MG63 (cell line): Measurements from ENCODE around the gene IL25. TPM values are rescaled to one million over a fixed set of nuclear protein-coding genes. Genes with fewer than 3 reads are reported as not detected.

Source experiments
- DNase-seq: peaks from one replicate; pipeline ENCODE4 v3.0.0-alpha.2; 2020
- H3K27me3 ChIP-seq: fragments of 250-450 bp; sonication (Bioruptor Pico); 2 replicates; pipeline ENCODE4 v1.5.1; 2020; ENCODE audit warnings: mild to moderate bottlenecking, moderate library complexity
- H3K36me3 ChIP-seq: fragments of 250-450 bp; sonication (Bioruptor Pico); 2 replicates; pipeline ENCODE4 v1.5.1; 2020; ENCODE audit warnings: mild to moderate bottlenecking, moderate library complexity
- H3K4me3 ChIP-seq: fragments of 250-450 bp; sonication (Bioruptor Pico); 2 replicates; pipeline ENCODE4 v1.5.1; 2020; ENCODE audit warnings: mild to moderate bottlenecking, moderate library complexity
- H3K9me3 ChIP-seq: fragments of 250-450 bp; sonication (Bioruptor Pico); 2 replicates; pipeline ENCODE4 v1.5.1; 2020; ENCODE audit warnings: mild to moderate bottlenecking, moderate library complexity
- total RNA-seq: library from RNA; depleted of rRNA; stranded (reverse); fragments of >200 nt; shearing (Covaris generic); gene quantifications from 2 replicates; pipeline ENCODE4 v1.2.3, GENCODE V29; 2014; ENCODE audit warnings: low replicate concordance

IL25 gene
- total RNA-seq, 1 experiment from 2014 or later, result not detected

GRCh38 chr14:23362200-23362599 lies 10.4 kb upstream of the IL25 start:
- no peak for DNase-seq
- Histone ChIP-seq H3K36me3 (peaks cover 2% of the 10 kb centered on the region), H3K9me3 (no peaks in the 10 kb centered on the region), H3K27me3 (no peaks in the 10 kb centered on the region), H3K4me3 (no peak overlapping the region)

DNA sequence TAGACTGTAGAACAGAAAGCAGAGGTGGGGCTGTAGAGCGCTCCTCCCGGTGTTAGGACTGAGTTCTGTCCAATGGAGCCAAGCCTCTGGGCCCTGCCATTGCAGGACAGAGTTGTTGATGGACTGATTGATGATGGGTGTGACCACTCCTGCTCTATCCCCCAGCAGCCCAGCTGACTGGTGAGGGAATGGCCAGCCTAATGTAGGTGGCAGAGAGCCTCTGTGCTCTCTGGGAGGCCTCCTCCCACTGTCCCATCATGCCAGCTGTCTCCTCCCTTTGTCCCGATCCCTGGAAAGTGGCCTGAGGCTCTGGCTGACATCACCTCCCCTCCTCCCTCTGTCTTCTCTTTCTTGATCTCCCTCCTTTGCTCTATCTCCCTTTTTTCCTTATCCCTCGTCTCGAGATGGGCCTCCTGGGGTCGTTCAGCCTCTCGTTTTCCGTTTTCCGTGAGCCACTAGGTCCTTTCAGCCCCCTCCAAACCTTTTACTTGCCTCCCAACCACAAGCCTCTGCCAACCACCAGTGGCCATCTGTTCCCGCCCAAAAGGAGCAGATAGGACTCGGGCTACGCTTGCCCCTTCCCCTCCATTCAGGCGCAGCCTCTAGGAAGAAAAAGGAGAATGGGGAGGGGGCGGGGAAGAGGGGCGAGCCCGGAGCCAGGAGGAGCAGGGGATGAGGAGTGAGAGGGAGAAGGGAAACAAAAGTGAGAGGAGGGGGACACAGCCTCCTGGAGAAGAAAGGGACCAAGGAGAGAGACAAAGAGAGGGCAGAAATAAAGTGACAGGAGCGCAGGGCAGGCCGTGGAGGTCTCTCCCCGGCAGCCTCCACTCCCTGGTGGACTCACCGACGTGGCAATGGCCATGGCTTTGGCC lies 8.2 kb upstream of the IL25 start:
- Histone ChIP-seq H3K9me3 (no peaks in the 10 kb centered on the region), H3K36me3 (no peaks in the 10 kb centered on the region; the same call in none of the 2 replicates), H3K27me3 (no peaks in the 10 kb centered on the region), H3K4me3 (peak overlapping the region; percentile 64)
- peak; percentile 25 for DNase-seq

DNA sequence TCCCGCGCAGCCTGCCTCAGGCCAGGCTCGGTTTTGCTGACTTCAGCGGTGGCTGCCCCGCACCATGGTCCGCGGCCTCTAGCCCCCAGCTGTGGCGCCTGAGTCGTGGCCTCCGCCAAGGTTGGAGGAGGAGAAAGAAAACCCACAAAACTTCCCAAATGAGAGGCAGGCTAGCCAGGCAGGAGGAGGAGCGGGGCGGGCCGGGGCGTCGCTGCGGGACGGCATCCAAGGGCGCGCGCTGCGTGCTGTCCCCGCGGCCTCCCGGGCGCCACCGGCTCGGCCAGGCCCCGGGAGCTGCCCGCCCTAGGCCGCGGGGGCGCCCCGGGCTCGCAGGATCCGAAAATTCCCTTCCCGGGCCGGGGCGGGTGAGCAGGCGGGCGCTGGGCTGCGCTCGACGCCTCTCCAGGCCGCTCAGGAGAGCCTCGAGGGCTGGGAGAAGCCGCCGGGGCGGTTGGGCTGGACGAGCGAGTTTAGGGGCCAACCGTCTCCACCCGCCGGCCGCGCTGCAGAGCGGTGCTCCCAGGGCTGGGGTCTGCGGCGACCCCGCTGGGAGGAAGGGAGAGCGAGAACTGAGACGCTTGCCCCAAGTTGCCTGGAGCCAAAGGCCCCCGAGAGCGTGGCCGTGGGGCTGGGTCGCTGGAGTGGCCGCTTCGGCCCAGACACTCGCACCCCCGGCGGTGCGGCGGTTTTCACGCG lies 7.4 kb upstream of the IL25 start, which contains the start of gene EFS:
TSS of gene EFS (minus strand) at position 137 of the 696 bp plus-strand sequence. CDS start 147 bp downstream, outside the sequence.
- peak; percentile 57 for DNase-seq
- Histone ChIP-seq H3K4me3 (peak within 1 kb of the TSS; percentile 64), H3K27me3 (no peaks in the 10 kb centered on the region), H3K9me3 (no peaks in the 10 kb centered on the region), H3K36me3 (no peaks in the 10 kb centered on the region; the same call in none of the 2 replicates)

DNA sequence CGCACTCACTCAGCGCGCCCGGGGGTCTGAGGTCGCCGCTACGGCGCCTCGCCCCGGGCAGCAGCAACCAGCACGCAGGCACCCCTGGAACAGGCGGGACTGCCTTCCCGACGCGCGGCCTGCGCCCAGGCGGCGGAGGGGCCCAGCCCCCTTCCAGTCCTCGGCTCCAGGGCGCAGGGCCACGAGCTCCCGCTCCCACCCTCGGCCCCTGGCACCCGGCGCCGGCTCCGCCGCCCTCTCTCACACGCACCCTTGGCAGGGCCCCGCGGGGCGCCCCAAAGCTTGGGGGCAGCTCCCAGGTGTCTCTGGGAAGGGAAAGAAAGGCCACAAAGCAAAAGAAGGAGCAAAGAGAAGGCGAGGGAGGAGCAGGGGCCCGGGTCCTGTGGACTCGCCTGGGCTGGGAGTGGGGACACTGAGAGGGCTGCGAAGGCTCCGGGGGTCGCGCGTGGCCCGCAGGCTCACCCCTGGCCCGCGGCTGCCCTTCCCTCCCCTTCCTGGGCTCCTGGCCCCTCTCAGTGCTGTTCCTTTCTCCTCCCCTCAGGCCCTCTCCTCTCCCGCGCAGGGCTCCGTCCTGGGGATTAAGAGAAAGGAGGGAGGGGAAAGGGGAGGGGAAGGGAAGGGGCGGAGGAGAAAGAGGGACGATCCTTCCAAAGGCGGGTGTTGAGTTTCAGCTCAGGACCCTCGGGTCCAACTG lies 6.7 kb upstream of the IL25 start:
- no peaks in the 10 kb centered on the region; the same call in none of the 2 replicates for H3K36me3 ChIP-seq
- H3K4me3 ChIP-seq, result peak overlapping the region; percentile 64
- DNase-seq, result peak; percentile 21
- no peaks in the 10 kb centered on the region for H3K9me3 ChIP-seq
- no peaks in the 10 kb centered on the region for H3K27me3 ChIP-seq

GRCh38 chr14:23366426-23366921 lies 6.1 kb upstream of the IL25 start:
- no peaks in the 10 kb centered on the region; the same call in 1 of the 2 replicates for H3K36me3 ChIP-seq
- no peaks in the 10 kb centered on the region for H3K27me3 ChIP-seq
- peak; percentile 87 for DNase-seq
- no peaks in the 10 kb centered on the region for H3K9me3 ChIP-seq
- H3K4me3 ChIP-seq, result peak overlapping the region; percentile 64

DNA sequence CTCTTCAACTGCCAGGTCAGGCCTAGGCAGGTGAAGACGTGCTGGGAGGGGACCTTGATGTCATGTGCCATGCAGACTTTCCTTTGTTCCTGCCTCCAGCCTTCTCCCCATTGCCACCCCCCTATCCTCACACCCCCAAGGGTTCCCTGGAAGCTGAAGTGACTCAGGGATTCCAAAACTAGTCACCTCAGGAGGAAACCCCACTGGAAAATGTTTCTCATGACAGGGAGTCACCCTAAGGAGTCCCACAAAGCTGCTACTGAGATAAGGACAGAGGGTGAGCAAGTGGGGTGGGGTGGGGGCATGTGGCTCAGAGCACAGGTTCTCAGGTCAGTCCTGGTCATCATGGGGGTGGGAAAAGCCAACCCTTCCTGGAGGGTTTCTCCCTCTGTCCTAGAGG lies 2.4 kb upstream of the IL25 start:
- no peak for DNase-seq
- Histone ChIP-seq H3K27me3 (no peaks in the 10 kb centered on the region), H3K36me3 (no peaks in the 10 kb centered on the region)

GRCh38 chr14:23371865-23372264 lies 744 bp upstream of the IL25 start:
- Histone ChIP-seq H3K36me3 (no peaks in the 10 kb centered on the region), H3K27me3 (no peaks in the 10 kb centered on the region), H3K4me3 (no peak overlapping the region), H3K9me3 (no peaks in the 10 kb centered on the region)
- DNase-seq, result no peak

More for the DNA sequence above, 2.4 kb upstream of the IL25 start:
- Histone ChIP-seq H3K4me3 (no peak overlapping the region), H3K9me3 (no peaks in the 10 kb centered on the region)

DNA sequence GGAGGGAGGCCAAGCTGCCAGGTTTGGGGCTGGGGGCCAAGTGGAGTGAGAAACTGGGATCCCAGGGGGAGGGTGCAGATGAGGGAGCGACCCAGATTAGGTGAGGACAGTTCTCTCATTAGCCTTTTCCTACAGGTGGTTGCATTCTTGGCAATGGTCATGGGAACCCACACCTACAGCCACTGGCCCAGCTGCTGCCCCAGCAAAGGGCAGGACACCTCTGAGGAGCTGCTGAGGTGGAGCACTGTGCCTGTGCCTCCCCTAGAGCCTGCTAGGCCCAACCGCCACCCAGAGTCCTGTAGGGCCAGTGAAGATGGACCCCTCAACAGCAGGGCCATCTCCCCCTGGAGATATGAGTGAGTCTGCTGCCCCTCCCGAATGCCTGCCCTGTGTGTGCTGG lies 432 bp downstream of the IL25 start:
- H3K9me3 ChIP-seq, result no peaks in the 10 kb centered on the region
- H3K36me3 ChIP-seq, result no peaks in the 10 kb centered on the region
- no peak for DNase-seq
- no peak overlapping the region for H3K4me3 ChIP-seq
- H3K27me3 ChIP-seq, result no peaks in the 10 kb centered on the region

DNA sequence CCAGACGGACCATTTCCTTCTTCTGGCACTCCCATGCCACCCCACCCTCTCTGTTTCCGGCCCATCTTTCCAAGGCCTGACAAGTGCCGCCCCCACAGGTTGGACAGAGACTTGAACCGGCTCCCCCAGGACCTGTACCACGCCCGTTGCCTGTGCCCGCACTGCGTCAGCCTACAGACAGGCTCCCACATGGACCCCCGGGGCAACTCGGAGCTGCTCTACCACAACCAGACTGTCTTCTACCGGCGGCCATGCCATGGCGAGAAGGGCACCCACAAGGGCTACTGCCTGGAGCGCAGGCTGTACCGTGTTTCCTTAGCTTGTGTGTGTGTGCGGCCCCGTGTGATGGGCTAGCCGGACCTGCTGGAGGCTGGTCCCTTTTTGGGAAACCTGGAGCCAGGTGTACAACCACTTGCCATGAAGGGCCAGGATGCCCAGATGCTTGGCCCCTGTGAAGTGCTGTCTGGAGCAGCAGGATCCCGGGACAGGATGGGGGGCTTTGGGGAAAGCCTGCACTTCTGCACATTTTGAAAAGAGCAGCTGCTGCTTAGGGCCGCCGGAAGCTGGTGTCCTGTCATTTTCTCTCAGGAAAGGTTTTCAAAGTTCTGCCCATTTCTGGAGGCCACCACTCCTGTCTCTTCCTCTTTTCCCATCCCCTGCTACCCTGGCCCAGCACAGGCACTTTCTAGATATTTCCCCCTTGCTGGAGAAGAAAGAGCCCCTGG lies 3.1 kb downstream of the IL25 start:
- no peaks in the 10 kb centered on the region for H3K9me3 ChIP-seq
- no peaks in the 10 kb centered on the region for H3K36me3 ChIP-seq
- DNase-seq, result no peak
- H3K4me3 ChIP-seq, result no peak overlapping the region
- no peaks in the 10 kb centered on the region for H3K27me3 ChIP-seq

DNA sequence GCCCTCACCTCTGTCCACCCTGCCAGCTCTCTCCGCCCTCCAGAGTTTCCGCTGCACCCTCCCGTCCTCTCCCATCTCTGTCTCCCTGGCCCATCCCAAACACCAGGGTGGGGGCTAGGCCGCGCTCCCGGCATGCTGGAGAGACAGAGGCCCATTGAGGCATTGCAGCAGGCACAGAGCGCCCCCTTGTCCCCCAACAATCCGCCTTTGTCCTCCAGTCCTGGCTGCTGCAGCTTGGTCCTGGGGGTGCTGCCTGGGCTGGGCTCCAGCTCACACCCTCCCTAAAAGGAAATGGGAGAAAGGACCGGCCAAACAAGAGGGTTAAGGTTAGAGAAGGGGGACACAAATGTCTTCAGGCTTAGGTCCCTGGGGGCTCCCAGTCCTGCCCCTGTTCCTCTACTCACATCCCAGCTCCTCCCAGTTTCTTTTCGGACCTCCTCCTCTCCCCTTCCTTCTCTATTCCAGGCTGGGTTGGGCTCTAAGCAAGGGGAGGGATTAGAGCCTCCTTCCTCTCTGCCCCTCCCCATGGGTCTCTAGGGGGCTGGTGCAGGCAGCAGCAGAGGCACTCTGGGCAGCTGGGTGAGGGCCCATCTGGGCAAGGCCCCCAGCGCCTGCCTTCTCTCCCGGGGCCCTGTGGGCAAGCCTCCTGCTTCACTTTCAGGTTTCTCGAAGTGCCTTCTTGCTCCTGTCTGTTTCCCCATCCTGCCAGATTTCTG lies 4.0 kb downstream of the IL25 start, which contains the start of gene CMTM5:
TSS of gene CMTM5 (plus strand) at position 565 of the 716 bp plus-strand sequence. CDS start 206 bp downstream, outside the sequence.
- no peaks in the 10 kb centered on the region for H3K27me3 ChIP-seq
- DNase-seq, result no peak
- no peak within 1 kb of the TSS for H3K4me3 ChIP-seq
- no peaks in the 10 kb centered on the region for H3K36me3 ChIP-seq
- no peaks in the 10 kb centered on the region for H3K9me3 ChIP-seq

GRCh38 chr14:23377198-23377550 lies 4.6 kb downstream of the IL25 start:
- DNase-seq, result no peak
- Histone ChIP-seq H3K36me3 (no peaks in the 10 kb centered on the region), H3K27me3 (no peaks in the 10 kb centered on the region), H3K4me3 (no peak overlapping the region), H3K9me3 (no peaks in the 10 kb centered on the region)

- Histone ChIP-seq H3K9me3 (no peaks in the 10 kb centered on the region), H3K27me3 (no peaks in the 10 kb centered on the region), H3K36me3 (no peaks in the 10 kb centered on the region), H3K4me3 (no peak overlapping the region)
- DNase-seq, result no peak
Observed at GRCh38 chr14:23377573-23378563, 5.3 kb downstream of the IL25 start.

DNA sequence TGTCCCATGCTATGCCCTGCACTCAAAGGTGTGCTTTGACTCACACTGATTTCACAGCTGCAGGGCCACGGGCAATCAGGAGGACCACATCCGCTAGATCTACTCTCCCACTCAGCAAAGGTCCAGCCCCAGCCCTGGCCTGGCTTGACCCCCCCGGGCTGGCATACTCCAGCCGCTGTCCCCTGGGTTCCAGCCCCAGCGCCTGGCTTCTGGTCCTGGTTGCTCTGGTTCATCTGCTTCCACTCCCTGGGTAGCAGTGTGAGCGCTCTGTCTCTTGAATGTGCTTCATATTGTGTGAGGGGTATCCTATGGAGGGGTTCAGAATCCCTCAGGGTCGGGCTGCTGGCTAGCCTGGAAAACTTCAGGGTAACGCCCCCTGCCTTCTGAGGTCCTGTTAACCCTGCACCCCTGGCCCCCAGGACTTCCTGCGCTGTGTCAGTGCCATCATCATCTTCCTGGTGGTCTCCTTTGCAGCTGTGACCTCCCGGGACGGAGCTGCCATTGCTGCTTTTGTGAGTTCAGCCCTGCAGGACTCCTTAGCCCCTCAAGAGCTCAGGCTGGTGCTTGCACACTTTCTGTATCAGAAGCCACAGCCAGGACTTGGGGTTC lies 6.1 kb downstream of the IL25 start:
- Histone ChIP-seq H3K36me3 (no peaks in the 10 kb centered on the region), H3K9me3 (no peaks in the 10 kb centered on the region), H3K27me3 (no peaks in the 10 kb centered on the region), H3K4me3 (no peak overlapping the region)
- DNase-seq, result no peak
